GM12875 (cell line): ENCODE results near the gene BBLN.

Source experiments
- H3K4me3 ChIP-seq: one replicate; pipeline ENCODE4 v1.5.1; 2011; ENCODE audit warnings: low read depth, low read length, control low read depth
- CTCF ChIP-seq: IDR thresholded peaks from 2 replicates; pipeline ENCODE4 v1.5.1; 2011; ENCODE audit warnings: low read depth, mild to moderate bottlenecking, control low read depth, inconsistent platforms, low read length, moderate library complexity, borderline replicate concordance; ENCODE audit not compliant: insufficient read depth

BBLN gene

GRCh38 chr9:128117613-128118471, 42.2 kb upstream of the BBLN start:
- H3K4me3 ChIP-seq = no peak overlapping the region
- TF ChIP-seq CTCF = peak; percentile 100

GRCh38 chr9:128118472-128118857, 41.6 kb upstream of the BBLN start:
- no peak overlapping the region for H3K4me3 ChIP-seq
- no peak for TF ChIP-seq CTCF

GRCh38 chr9:128118971-128119665, 40.9 kb upstream of the BBLN start:
- no peak overlapping the region for H3K4me3 ChIP-seq
- no peak for TF ChIP-seq CTCF

GRCh38 chr9:128120061-128120740, 39.9 kb upstream of the BBLN start:
- no peak for TF ChIP-seq CTCF
- no peak overlapping the region for H3K4me3 ChIP-seq

- no peak for TF ChIP-seq CTCF
- H3K4me3 ChIP-seq = no peak overlapping the region
Measured at GRCh38 chr9:128120741-128121465, 39.2 kb upstream of the BBLN start.

- H3K4me3 ChIP-seq = no peak overlapping the region
- TF ChIP-seq CTCF = no peak
Measured at GRCh38 chr9:128121466-128121810, 38.6 kb upstream of the BBLN start.
